GM19324 (cell line): ENCODE measurements around the gene EIF5A.

ENCODE experiments used
- ATAC-seq: cut with Tn5 transposase; IDR thresholded peaks from one replicate; pipeline ENCODE4 v1.9.1; 2021; ENCODE audit warnings: mild to moderate bottlenecking, moderate library complexity; ENCODE audit not compliant: unreplicated experiment, low FRiP score

The EIF5A gene

GRCh38 chr17:7284911-7285310, 22.5 kb upstream of the EIF5A start:
- no peak for ATAC-seq

DNA sequence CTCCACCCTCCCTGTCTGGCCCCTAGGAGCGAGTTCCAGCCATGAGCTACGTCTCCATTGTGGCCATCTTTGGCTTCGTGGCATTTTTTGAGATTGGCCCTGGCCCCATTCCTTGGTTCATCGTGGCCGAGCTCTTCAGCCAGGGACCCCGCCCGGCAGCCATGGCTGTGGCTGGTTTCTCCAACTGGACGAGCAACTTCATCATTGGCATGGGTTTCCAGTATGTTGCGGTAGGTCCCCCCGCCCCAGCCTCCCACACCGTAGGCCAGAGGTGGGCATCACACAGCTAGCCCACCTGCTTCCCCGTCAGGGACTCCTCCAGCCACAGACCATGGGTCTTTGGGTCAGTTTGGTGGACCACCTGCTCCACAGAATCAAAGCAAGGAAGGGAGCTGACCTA, 21.7 kb upstream of the EIF5A start:
- no peak for ATAC-seq

- ATAC-seq = no peak
Measured at GRCh38 chr17:7289256-7290032, 18.0 kb upstream of the EIF5A start.

DNA sequence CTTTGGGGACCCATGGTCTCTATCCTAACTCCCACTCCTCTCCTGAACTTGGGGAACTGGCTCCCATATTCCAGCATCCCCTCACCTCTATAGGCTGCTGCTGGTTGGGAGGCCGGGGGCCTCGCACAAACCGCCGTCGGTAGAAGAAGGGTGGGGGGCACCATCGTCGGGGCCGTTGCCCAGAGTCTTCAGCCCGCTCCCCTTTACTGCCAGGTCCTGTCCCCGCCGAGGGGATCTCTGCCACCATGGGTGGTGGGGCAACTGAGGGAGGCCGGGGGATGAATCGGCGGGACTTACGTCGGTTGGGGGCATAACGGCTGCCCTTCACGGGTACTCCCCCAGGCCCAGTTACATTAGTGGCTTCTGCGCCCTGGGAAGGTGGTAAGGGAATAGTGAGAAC, 17.3 kb upstream of the EIF5A start:
- no peak for ATAC-seq

DNA sequence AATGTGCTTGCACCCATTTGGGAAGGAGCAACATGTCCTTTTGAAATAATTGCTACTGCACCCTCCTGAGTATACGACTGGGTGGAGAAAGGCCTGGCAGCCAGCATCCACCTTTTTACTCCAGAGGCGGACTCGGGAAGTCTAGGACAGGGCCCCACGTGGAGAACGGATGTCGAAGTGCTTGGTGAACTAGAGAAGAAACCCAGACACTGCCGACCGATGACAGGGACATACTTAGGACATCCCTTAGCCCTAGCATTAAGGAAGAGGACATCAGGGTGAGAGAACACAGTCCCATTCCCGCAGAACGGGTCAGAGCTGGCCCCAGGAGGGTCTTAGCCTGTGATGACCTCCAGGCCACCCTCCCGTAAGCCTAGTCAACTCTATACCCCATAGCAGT, 16.7 kb upstream of the EIF5A start:
- no peak for ATAC-seq

DNA sequence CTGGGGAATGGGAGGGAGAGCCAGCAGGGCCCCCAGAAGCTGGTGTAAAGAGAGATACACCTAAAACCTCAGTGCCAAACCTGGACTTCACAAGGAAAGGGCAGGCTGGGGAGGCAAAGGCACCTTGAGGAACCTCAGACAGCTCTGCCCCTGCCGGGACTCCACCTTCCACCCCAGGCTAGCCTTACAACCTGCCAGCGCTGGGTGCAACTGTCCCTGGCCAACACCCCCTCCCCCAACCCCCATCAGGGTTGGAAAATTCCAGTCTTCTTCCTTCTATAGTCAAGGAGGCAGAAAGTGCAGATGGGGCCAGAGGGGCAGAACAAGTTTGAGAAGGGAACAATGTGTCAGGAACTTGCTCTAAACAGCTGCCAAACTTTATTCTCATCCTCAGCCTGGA, 15.2 kb upstream of the EIF5A start:
- no peak for ATAC-seq

DNA sequence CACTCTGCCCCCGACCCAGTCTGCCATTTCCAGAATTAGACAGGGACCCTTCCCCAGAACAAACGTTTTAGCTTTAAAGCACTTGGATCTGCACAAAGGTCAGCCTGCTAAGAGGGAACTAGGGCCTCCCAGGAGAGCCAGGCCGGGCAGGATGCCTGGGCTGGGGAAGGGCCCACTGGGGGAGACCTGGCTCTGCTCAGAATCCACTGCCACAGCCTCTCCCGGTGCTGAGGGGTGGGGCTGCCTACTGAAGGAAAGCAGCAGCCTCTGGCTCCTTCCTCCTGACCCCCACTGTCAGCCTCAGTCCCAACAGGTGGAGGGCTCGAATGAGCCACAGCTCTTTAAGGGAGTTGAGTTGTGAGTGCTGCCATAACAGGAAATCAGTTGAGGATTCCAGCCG, 14.7 kb upstream of the EIF5A start:
- ATAC-seq = no peak

DNA sequence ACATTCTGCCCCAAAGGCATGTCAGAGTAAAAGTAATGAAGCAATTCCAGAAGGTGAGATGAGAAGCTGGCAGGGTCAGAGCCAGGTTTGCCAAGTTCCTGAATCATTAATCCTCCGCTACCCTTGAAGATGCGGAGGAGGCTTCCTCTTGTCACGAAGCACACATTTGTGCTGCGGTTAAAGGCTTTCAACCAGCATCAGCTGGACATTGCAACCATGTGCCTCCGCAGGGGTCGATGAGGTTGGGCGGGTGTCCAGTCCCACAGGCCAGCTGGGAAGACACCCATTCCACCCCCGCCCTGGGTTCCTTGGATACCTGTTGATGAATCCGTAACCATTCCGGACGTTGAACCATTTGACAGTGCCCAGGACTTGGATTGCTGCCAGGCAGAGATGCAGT, 14.3 kb upstream of the EIF5A start:
- ATAC-seq = no peak

GRCh38 chr17:7293816-7294613, 13.4 kb upstream of the EIF5A start:
- ATAC-seq = no peak

GRCh38 chr17:7294614-7295153, 12.7 kb upstream of the EIF5A start, which contains the start of gene YBX2:
YBX2 (minus strand) TSS chr17:7294639; CDS start chr17:7294500, 139 bp downstream.
- no peak for ATAC-seq

DNA sequence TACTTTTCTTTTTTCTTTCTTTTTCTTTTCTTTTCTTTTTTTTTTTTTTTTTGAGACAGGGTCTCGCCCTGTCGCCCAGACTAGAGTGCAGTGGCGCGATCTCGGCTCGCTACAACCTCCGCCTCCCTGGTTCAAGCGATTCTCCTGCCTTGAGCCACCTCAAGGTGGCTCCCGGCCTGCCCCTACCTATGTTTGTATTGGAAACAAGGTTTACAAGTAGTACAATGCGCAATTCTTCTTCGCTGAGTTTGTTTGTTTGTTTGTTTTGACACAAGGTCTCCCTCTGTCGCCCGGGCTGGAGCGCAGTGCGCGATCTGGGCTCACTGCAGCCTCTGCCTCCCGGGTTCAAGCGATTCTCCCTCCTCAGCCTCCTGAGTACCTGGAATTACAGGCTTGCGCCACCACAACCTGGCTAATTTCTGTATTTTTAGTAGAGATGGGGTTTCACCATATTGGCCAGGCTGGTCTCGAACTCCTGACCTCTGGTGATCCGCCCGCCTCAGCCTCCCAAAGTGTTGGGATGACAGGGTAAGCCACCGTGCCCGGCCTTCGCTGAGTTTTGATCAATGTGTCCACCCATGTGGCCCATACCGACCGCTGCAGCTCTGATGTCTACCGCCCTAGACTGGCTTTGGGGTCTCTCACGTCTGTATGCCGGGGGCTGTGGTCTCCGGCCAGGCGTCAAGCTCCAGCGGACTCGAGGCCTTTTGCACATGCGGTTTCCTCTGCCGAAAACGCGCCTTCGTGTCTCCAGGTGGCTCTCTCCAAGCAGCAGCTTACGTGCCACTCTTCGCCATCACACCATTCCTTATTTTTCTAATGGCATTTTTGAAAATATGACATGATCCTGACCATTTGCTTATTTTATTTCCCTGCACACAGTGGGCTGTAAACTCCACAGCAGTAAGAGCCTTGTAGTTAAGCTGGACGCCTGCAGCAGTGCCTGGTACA, 11.9 kb upstream of the EIF5A start:
- no peak for ATAC-seq

GRCh38 chr17:7296189-7296861, 11.1 kb upstream of the EIF5A start:
- ATAC-seq = no peak

- ATAC-seq = no peak
Measured at GRCh38 chr17:7304179-7304578, 3.2 kb upstream of the EIF5A start.

DNA sequence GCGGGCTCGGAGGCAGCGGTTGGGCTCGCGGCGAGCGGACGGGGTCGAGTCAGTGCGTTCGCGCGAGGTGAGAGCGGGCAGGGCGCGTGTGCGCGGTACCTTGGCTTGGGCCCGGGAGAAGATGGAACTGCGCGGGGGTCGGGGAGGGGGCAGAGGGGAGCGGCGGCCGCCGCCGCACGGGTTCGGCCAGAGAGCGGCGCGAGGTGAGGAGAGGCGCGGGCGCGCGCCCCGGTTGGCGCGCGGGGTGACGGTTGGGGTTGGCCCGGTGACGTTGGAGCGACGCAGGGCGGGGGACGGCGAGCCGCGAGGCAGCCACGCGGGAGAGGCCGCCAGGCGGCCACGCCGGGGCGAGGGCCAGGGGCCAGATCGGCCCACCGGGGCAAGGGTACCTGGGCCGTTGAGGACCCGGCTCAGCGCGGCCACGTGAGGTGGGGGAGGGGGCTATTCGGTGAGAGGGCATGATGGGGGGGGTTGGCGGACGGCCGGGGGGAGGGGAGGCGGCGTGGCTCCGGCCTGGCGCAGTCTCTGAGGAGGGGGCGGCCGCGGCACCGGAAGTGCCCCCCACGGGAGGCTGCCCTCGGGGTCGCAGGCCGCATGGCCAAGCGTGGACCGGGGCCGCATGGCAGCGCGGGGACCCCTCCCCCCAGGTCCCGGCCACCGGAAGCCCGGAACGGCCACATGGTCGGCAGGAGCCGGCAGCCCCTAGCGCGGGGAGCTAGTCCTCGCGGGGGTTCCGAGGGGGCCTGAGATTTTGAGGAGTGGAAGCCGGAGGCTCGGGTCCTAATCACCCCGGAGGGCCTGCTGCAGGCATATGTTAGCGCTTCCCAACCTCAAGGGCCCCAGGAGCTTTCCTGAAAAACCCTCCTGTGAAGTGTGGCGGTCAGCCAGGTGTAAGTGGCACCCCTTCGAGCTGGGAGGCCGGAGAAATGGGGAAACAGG, 527 bp downstream of the EIF5A start:
- ATAC-seq = peak; percentile 15

- ATAC-seq = no peak
Measured at GRCh38 chr17:7308625-7309433, 1.4 kb downstream of the EIF5A start.

DNA sequence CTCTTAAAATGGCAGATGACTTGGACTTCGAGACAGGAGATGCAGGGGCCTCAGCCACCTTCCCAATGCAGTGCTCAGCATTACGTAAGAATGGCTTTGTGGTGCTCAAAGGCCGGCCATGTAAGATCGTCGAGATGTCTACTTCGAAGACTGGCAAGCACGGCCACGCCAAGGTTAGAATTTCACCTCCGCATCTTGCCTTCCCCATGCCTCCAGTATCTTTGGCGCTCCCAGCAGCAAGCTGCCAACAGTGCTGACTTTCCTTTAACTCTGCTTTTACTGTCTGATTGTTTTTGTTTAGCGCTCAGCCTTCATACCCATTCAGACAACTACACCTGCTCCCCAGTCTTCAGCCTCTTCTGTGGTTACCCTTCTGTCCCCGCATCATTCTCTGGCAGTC, 2.2 kb downstream of the EIF5A start:
- ATAC-seq = no peak

DNA sequence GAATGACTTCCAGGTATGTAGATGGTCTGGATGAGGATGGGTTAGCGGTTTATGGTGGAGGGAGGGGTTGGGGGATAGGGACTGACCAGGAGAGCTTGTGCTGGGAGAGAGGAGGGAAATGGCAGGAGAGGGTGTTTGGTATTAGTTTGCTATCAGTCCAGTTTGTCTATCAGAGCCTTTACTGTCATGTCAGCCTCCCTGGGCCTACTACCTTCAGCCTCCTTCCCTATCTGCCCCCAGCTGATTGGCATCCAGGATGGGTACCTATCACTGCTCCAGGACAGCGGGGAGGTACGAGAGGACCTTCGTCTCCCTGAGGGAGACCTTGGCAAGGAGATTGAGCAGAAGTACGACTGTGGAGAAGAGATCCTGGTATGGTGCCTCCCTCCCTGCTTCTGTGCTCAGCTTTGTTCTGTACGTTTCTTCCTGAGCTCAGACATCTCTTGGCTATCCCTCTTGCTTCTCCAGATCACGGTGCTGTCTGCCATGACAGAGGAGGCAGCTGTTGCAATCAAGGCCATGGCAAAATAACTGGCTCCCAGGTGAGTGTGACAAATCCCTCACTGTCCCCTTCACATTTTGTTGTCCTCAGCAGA, 3.8 kb downstream of the EIF5A start:
- ATAC-seq = no peak
